Stomach smooth muscle (tissue), 2 donors: ENCODE measurements around the gene SPINK1.
"Not testable (repeated sequence)": the region's sequence is repeated elsewhere in the genome, so short reads cannot be mapped to it uniquely, and the experiment has no call there.

Source experiments
- H3K27ac ChIP-seq: one replicate; pipeline ENCODE4 v1.7.0; 2013; ENCODE audit warnings: mild to moderate bottlenecking, low read length, inconsistent platforms
- H3K27me3 ChIP-seq, 2 donors: one replicate each; pipeline ENCODE4 v1.7.0; 2013; ENCODE audit warnings: low read length in 2 of 2; ENCODE audit not compliant: insufficient read depth in 2 of 2, control insufficient read depth in 1 of 2
- H3K36me3 ChIP-seq, 2 donors: one replicate each; pipeline ENCODE4 v1.7.0; 2013; ENCODE audit warnings: low read length in 2 of 2; ENCODE audit not compliant: control insufficient read depth in 2 of 2, insufficient read depth in 2 of 2
- H3K4me1 ChIP-seq: one replicate; pipeline ENCODE4 v1.7.0; 2013; ENCODE audit warnings: low read length; ENCODE audit not compliant: control insufficient read depth, insufficient read depth
- H3K4me3 ChIP-seq, 2 donors: one replicate each; pipeline ENCODE4 v1.7.0; 2013; ENCODE audit warnings: low read length in 2 of 2
- H3K9ac ChIP-seq, 2 donors: one replicate each; pipeline ENCODE4 v1.7.0; 2013; ENCODE audit warnings: low read length in 2 of 2, mild to moderate bottlenecking in 1 of 2
- H3K9me3 ChIP-seq, 2 donors: one replicate each; pipeline ENCODE4 v1.7.0; 2013; ENCODE audit warnings: low read length in 2 of 2; ENCODE audit not compliant: control insufficient read depth in 2 of 2
- donor health status: healthy.
- donor health status: Pancreatic carcinoma.

SPINK1 gene

GRCh38 chr5:147830035-147830434, 1.4 kb downstream of the SPINK1 start:
- H3K27me3 ChIP-seq = no peaks in the 10 kb centered on the region
- H3K4me3 ChIP-seq = no peak overlapping the region
- no peaks in the 10 kb centered on the region for H3K36me3 ChIP-seq
- H3K4me1 ChIP-seq = no peaks in the 10 kb centered on the region
- no peak overlapping the region for H3K27ac ChIP-seq
- H3K9ac ChIP-seq = no peak overlapping the region
- no peaks in the 10 kb centered on the region for H3K9me3 ChIP-seq

- H3K27me3 ChIP-seq, H3K4me1 ChIP-seq, H3K4me3 ChIP-seq, H3K9me3 ChIP-seq, H3K9ac ChIP-seq, H3K36me3 ChIP-seq, H3K27ac ChIP-seq: not testable (repeated sequence)
Observed at GRCh38 chr5:147827017-147827416, 4.5 kb downstream of the SPINK1 start.

- H3K4me1 ChIP-seq = no peaks in the 10 kb centered on the region
- no peaks in the 10 kb centered on the region for H3K27me3 ChIP-seq
- no peaks in the 10 kb centered on the region for H3K9me3 ChIP-seq
- H3K27ac ChIP-seq = no peak overlapping the region
- H3K9ac ChIP-seq = no peak overlapping the region
- H3K4me3 ChIP-seq = no peak overlapping the region
- H3K36me3 ChIP-seq = no peaks in the 10 kb centered on the region
Observed at GRCh38 chr5:147826361-147826760, 5.1 kb downstream of the SPINK1 start.

- H3K27me3 ChIP-seq = no peaks in the 10 kb centered on the region
- H3K4me1 ChIP-seq = no peaks in the 10 kb centered on the region
- H3K9me3 ChIP-seq = no peaks in the 10 kb centered on the region
- no peak overlapping the region for H3K4me3 ChIP-seq
- H3K27ac ChIP-seq = no peak overlapping the region
- no peaks in the 10 kb centered on the region for H3K36me3 ChIP-seq
- H3K9ac ChIP-seq = no peak overlapping the region
Observed at GRCh38 chr5:147822686-147823491, 8.6 kb downstream of the SPINK1 start.

- H3K27me3 ChIP-seq, H3K9me3 ChIP-seq, H3K36me3 ChIP-seq, H3K4me3 ChIP-seq, H3K27ac ChIP-seq, H3K9ac ChIP-seq, H3K4me1 ChIP-seq: not testable (repeated sequence)
Observed at GRCh38 chr5:147822222-147822621, 9.2 kb downstream of the SPINK1 start.

GRCh38 chr5:147821766-147822165, 9.7 kb downstream of the SPINK1 start:
- H3K27ac ChIP-seq = no peak overlapping the region
- H3K4me1 ChIP-seq = no peaks in the 10 kb centered on the region
- H3K36me3 ChIP-seq = no peaks in the 10 kb centered on the region
- no peaks in the 10 kb centered on the region for H3K27me3 ChIP-seq
- no peak overlapping the region for H3K4me3 ChIP-seq
- H3K9me3 ChIP-seq = no peaks in the 10 kb centered on the region
- H3K9ac ChIP-seq = no peak overlapping the region

GRCh38 chr5:147819261-147819770, 12.2 kb downstream of the SPINK1 start:
- no peaks in the 10 kb centered on the region for H3K9me3 ChIP-seq
- no peaks in the 10 kb centered on the region for H3K4me1 ChIP-seq
- H3K36me3 ChIP-seq = no peaks in the 10 kb centered on the region
- H3K4me3 ChIP-seq = no peak overlapping the region
- no peaks in the 10 kb centered on the region for H3K27me3 ChIP-seq
- no peak overlapping the region for H3K27ac ChIP-seq
- no peak overlapping the region for H3K9ac ChIP-seq

GRCh38 chr5:147818290-147818689, 13.2 kb downstream of the SPINK1 start:
- Histone ChIP-seq H3K9me3 (no peaks in the 10 kb centered on the region), H3K4me3 (no peak overlapping the region), H3K9ac (no peak overlapping the region), H3K27ac (no peak overlapping the region), H3K4me1 (no peaks in the 10 kb centered on the region), H3K27me3 (no peaks in the 10 kb centered on the region), H3K36me3 (no peaks in the 10 kb centered on the region)

- no peaks in the 10 kb centered on the region for H3K27me3 ChIP-seq
- H3K9me3 ChIP-seq = no peaks in the 10 kb centered on the region
- no peaks in the 10 kb centered on the region for H3K4me1 ChIP-seq
- no peak overlapping the region for H3K27ac ChIP-seq
- no peaks in the 10 kb centered on the region for H3K36me3 ChIP-seq
- H3K4me3 ChIP-seq = no peak overlapping the region
- H3K9ac ChIP-seq = no peak overlapping the region
Observed at GRCh38 chr5:147813696-147814095, 17.8 kb downstream of the SPINK1 start.

- Histone ChIP-seq H3K27ac (no peak overlapping the region), H3K4me1 (no peaks in the 10 kb centered on the region), H3K36me3 (no peaks in the 10 kb centered on the region), H3K9ac (no peak overlapping the region), H3K9me3 (no peaks in the 10 kb centered on the region), H3K27me3 (no peaks in the 10 kb centered on the region), H3K4me3 (no peak overlapping the region)
Observed at GRCh38 chr5:147809830-147810666, 21.4 kb downstream of the SPINK1 start.

GRCh38 chr5:147805030-147805454, 26.4 kb downstream of the SPINK1 start:
- H3K27me3 ChIP-seq = no peaks in the 10 kb centered on the region
- no peak overlapping the region for H3K27ac ChIP-seq
- no peak overlapping the region for H3K4me3 ChIP-seq
- H3K36me3 ChIP-seq = no peaks in the 10 kb centered on the region
- H3K9me3 ChIP-seq = no peaks in the 10 kb centered on the region
- H3K4me1 ChIP-seq = no peaks in the 10 kb centered on the region
- no peak overlapping the region for H3K9ac ChIP-seq
